Stimulated activated CD4-positive, alpha-beta T cell treated with anti-CD3 and anti-CD28 coated beads, Interleukin-12 subunit alpha, Interleukin-12 subunit beta, amount 100 ng/mL, for 48 hours (primary cell): ENCODE measurements around the gene ABL2.
A peak's percentile ranks its signal among the peaks of the same experiment; 100 is the strongest.
"Not testable (repeated sequence)": the region's sequence is repeated elsewhere in the genome, so short reads cannot be mapped to it uniquely, and the experiment has no call there.

Source experiments
- DNase-seq, 3 donors: peaks; one replicate each; pipeline ENCODE4 v3.0.0-alpha.2; 2020; ENCODE audit warnings: low read depth in 2 of 3, low spot score in 1 of 3

ABL2 gene

DNA sequence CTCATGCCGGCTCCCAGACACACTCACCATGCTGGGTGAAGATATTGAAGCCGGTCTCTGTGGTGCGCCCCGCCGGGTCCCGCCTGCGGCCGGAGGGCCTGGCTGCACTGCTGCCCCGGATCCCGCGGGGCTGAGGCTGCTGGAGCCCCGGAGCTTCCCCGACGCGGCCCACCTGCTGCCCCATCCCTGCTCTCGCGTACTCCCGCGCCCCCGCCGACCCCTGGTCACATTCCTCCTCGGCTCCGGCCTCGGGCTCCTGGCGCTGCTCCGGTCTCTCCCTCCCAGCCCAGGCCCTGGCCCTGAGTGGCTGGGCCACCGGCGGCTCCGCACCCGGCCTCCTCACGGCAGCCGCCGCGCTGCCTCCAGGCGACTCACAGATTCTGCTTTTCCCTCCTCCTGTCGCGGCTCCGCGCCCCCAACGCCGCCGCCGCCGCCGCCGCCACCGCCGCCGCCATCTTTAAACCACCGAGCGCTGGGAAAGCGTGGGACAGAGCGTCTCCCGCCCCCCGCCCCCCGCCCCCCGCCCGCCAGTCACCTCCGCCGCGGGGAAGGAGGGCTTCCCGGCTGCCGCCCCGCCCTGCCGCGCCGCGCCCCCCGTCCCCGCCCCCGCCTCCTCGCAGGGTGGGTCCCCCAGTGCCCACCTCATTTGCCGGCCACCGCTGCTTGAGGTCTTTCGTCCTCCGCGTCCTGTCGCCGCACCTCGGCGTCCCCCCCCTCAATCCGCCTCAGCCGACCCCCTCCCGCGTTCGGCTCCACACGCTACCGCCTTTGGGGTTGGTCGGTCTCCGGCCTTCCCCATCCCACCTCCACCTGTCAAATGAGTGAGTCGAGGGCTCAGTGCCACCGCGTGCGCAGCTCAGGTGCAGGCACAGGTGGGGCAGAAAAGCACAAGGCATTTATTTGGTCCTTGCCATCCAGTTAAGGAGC, at the start of gene ABL2:
Gene ABL2 (minus strand): TSS at position 464 of the 927 bp plus-strand sequence. CDS start 280 bp downstream, at position 184.
- DNase-seq: peak; percentile 10 to 30 (median 17)

DNA sequence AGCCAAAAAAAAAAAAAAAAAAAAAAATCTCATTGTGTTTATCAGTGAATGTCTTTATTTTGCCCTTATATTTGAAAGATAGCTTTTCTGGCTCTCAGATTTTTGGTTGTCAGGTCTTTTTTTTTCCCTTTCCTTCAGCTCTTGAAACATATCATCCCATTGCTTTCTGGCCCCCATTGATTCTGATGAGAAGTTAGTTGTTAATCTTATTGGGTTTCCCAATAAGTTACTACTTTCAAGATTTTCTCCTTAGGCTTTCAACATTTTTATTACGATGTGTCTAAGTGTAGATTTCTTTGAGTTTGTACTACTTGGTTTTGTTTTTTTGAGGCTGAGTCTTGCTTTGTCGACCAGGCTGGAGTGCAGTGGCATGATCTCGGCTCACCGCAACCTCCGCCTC, 49.4 kb upstream of the ABL2 start:
- no peak for DNase-seq

DNA sequence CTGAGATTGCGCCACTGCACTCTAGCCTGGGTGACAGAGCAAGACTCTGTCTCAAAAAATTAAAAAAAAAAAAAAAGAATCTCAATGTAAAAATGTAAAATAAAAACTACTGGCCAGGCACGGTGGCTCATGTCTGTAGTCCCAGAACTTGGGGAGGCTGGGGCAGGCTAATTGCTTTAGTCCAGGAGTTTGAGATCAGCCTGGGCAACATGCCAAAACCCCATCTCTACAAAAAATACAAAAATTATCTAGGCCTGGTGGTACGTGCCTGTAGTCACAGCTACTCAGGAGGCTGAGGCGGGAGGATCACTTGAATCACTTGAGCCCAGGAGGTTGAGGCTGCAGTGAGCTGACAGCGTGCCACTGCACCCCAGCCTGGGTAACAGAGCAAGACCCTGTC, 44.9 kb upstream of the ABL2 start:
- DNase-seq: not testable (repeated sequence)

DNA sequence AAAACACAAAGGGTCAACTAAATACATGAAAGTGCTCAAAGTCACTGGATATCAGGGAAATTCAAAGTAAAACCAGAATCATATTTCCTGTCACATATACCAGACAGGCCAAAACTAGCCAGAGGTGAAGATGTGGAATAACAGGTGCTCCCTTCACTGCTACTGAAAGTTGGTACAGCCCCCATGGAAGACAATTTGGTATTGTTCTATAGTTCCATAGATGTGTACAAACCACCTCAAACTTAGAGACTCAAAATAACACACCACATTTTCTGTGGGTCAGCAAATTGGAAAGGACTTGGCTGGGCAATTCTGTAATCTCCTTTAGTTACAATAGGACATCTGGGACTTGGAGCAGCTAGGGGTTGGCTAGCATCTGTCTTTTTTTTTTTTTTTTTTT, 39.6 kb upstream of the ABL2 start:
- no peak for DNase-seq

DNA sequence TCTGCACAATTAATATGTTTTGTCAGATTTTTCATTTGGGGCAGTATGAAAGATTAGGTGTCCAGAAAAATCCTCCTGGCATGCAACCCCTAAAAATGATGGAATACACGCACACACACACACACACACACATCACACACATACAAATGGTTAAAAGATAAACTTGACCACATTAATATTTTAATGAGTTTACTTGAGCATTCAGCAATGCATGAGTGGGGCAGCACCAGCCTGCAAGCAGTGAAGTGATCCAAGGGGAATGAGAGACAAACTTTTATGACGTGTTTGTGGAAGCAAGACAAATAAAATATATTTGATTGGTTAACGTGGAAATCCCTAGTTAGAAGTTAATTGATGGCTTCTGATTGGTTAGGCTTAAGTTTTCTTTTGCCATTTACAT, 35.0 kb upstream of the ABL2 start:
- DNase-seq: no peak

DNA sequence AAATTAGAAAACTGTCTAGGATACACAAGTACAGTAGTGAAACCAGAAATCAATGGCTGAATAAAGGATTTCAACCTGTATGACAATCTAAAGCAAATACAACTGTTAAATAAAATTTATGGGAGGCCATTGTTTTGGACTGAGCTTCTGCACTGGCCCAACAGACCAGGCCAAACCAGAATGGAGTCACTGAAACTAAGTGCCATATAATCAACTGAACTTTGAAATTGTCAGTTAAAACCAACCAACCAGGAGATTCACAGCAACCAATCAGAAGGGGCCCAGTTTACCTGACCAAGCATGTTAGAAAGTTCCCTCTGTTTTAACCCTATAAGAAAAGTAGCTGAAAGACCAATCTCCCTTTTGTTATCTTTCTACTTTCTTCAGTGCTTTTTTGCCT, 33.6 kb upstream of the ABL2 start:
- no peak for DNase-seq

DNA sequence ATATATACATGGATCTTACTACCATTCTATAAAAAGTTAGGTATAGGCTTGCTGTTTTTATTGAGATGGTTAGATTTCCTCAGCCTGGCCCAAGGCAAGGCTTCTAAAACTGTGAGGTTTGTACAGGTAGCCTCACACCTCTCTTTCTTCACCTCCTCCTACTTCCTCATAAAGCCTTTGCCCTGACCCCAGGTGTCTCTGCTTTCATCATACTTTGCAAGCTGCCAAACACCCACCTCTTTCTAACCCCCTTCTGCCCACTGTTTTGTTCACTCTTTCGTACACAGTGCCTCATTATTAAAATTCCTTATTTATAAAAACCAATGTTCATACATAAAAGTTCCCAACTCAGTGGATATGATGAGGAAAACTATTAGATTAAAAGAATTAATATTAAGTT, 32.7 kb upstream of the ABL2 start:
- DNase-seq: no peak

DNA sequence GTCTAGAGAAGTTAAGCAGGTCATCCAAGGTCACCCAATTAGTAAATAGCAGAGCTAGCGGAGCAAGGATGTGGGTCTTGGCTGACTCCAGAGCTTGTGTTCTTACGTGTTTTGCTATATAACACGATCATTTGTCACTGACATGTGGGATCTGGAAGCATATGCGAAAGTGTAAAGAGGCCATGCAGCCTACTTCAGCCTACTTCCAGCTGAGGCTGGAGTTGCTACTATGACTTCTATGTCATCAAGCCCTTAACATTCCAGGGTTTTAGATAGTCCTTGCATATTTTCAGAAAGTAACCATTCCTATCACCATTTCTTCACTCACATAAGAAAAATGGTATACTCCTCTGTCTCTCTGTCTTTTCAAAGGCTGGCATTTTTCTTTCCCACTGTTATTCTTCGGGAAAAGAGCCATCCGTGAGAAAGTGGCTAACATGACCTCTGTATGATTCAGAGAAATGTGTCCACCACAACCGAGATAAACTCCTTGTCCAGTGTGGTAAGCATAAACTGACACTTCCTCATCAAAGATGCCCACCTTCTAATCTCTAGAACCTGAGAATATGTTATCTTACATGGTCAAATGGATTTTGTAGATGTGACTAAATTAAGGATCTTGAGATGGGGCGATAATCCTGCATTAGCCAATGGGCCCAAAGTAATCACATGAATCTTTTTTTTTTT, 24.0 kb upstream of the ABL2 start:
- DNase-seq: no peak

DNA sequence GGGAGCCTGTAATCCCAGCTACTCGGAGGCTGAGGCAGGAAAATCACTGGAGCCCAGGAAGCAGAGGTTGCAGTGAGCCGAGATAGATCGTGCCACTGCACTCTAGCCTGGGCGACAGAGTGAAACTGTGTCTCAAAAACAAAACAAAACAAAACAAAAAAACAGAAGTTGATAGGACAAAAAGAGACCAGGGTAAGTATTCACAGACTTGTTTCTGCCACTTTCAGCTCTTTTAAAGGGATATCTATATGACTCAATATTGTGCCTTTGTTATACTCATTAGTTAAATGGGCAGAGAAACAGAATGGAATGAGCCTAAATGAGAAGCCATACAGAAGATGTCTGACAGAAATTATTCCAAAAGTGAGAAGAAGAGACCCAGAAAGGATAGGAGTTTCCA, 23.1 kb upstream of the ABL2 start:
- DNase-seq: no peak

DNA sequence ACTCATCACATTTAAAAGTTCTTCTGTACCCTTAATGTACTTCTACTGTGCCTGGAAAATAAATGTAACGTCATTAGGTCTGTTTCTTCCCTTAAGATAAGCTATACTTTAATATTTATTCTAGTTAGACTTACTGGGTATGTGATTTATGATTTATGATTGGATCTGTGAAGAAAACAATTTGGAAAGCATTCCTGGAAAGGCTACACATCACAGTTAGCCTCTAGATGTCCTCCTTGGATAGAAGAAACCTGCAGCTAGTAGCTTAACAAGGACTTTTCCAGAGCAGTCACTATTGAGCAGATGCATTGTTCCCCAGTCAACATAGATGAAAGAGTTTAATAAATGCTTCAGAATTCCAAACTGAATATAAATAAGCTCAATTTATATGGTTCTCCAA, 22.2 kb upstream of the ABL2 start:
- DNase-seq: no peak

DNA sequence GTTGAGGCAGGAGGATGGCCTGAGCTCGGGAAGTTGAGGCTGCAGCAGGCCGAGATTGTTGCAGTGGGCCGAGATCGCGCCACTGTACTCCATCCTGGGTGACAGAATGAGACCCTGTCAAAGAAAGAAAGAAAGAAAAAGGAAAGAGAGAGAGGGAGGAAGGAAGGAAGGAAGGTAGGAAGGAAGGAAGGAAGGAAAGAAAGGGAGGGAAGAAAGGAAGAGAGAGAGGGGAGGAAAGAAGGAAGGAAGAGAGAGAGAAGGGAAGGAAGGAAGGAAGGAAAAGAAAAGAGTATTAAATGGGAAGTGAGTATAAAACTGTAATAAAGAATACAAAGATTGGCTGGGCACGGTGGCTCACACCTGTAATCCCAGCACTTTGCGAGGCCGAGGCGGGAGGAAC, 18.4 kb upstream of the ABL2 start:
- DNase-seq: no peak

DNA sequence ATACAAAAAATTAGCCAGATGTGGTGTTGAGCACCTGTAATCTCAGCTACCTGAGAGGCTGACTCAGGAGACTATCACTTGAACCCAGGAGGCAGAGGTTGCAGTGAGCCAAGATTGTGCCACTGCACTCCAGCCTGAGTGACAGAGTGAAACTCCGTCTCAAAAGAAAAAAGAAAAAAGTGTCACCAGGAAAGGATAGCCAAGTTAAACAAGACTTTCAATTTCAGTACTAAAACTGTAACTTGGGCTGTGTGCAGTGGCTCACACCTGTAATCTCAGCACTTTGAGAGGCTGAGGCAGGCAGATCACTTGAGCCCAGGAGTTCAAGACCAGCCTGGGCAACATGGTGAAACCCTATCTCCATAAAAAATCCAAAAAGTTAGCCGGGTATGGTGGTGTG, 15.9 kb upstream of the ABL2 start:
- DNase-seq: not testable (repeated sequence)

DNA sequence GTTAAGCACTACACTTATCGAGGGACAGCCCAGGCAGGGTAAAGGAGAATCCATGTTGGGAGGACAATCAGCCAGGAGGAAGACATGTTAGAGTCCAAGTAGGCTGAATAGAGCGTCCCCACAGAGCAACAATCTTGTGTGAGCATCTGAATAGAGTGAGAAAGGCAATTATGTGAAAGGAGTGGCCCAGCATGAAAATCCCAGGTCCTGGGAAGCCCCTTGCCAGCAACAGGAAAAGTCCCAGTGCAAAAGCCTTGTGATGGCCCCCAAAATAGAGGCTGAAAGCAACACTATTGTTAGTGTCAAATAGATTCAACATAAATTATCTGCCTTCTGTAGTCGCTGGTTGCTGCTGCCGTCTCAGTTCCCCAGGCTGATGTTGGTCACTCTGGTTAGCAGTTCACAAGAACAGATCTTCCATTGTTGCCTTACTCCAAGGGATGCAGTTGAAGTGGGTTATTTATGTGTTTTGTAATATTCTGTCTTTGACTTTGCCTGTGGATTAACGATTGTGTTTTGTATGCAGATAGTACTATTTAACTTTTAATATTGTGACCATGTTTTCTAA, 12.1 kb upstream of the ABL2 start:
- no peak for DNase-seq

DNA sequence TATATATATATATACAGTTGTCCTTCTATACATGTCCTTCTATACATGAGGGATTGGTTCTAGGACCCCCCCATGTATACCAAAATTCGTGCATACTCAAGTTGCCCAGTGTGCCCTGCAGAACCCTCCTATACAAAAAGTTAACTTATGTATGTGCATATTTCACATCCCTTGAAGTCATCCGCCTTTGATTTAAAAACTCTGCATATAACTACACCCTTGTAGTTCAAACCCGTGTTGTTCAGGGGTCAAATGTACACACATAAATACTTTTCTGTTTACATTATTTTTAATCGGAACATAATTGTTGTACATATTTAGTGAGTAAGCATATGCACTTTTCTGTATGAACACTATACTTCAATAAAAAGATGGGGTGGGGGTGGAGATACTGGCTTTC, 7.7 kb upstream of the ABL2 start:
- no peak for DNase-seq

DNA sequence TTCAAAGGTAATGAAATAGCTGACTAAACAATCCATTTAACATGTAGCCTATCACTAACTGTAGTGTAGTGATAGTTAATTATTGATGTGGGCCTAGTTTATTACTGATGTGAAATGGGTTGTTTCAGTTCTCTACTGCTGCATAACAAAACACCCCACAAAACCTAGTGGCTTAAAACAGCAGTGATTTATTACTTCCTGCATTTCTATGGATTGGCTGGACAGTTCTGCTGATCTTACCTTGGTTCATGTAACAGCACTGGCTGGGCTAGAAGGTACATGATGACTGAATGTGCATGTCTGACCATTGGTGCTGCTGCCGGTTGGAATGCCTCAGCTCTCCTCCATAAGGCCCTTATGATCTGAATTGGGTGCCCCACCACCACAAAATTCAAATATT, 5.4 kb upstream of the ABL2 start:
- no peak for DNase-seq

DNA sequence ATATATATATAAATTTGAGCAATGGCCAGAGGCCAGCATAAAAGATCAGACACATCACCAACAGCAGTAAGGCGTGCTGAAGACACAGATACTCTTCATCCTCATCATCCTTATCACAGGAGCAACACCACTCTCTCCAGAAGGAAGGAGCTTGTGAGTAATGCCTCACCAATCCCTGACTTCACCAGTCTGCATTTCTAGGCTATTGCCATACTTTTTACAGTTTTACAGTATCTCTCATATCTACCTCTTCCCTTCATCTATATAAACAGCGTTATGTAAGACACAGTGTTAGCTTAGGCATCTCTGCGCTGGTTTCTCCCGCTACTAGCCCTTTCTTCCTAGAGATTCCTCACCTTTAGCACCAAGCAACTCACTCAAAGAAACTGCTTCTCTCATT, 2.4 kb upstream of the ABL2 start:
- DNase-seq: no peak

DNA sequence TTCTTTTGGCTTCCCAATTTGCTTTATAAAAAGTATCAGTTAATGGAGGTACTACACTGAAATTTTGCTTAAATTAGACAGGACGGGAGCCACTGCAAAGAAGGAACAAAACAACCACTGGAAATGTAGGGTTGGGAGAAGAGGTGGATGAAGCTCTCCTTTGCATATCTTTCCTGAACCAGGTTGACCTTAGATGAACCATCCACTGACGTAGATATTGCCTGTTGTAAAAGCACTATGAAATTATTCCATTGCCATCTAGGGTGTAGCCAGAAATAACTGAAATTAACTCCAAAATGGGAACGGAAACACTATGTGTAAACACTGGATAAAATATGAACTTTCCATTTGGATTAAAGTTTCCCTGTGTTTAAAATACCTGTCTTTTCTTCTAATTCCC, 1.2 kb upstream of the ABL2 start:
- DNase-seq: no peak

DNA sequence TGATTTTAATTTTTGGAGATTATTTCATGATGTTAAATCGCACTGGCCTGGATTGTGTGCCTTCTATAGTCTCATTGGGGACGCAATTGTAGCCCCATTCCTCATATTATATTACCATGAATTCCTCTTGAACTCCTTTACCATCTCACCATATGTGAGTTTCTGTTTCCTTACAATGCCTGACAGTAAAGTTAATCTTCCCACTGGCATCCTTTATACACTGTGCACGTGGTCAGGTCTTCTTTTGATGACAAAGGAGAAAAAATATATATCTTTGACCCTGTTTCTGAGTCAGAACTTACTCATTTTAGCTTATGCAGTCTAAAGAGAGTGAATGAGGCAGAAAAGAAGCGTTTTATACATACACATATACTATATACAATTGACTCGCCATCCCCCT, 774 bp upstream of the ABL2 start:
- DNase-seq: peak in 1 of 3 donors; percentile 16

DNA sequence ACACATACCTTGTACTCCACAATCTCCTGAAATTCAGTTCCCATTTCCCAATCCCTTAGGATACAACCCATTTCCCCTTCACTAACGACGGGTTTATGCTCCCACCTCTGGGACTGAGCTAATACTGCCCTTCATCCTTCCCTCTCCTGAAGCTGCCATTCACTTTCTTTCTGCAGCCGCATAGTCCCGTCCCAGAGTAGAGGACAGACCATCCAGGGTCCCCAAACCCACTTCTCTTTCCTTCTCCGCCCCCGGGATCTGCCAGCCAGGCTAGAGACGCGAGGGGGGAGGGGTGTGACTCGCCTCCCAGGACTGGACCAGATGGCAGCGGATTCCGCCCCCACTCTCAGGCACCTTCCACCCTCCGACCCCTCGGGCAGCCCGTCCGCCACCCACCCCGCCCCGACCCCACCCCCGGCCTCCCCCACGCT, 679 bp downstream of the ABL2 start:
- DNase-seq: peak; percentile 15 to 36 (median 16)

DNA sequence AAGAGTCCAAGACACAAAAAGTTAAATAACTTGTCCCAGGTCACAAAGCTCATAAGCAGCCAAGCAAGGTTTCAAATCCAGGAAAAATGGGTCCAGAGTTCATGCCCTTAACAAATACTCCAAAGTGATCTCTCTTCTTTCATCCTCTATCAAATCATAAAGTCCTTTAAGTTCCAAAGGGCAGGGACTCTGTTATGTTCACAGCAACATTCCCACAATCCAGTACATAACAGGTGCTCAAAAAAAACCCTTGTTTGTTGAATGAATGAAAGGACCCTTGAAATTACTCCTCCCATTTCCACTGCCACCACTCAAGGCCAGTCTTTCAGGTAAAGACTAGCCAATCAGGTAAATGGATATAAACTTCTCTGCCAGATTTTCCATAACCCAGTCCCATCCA, 2.7 kb downstream of the ABL2 start:
- no peak for DNase-seq

DNA sequence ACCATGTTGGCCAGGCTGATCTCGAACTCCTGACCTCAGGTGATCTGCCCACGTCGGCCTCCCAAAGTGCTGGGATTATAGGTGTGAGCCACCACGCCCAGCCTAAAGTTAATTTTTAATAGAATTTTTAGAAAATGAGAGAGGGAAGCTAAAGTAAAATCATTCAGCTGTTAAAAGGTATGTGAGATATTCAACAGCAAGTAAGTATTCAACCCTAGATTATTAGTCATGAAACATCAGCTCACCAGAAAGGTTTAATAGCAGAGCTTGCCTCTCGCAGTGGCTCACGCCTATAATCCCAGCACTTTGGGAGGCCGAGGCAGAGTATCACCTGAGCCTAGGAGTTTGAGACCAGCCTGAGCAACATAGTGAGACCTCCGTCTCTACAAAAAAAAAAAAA, 5.0 kb downstream of the ABL2 start:
- DNase-seq: not testable (repeated sequence)

DNA sequence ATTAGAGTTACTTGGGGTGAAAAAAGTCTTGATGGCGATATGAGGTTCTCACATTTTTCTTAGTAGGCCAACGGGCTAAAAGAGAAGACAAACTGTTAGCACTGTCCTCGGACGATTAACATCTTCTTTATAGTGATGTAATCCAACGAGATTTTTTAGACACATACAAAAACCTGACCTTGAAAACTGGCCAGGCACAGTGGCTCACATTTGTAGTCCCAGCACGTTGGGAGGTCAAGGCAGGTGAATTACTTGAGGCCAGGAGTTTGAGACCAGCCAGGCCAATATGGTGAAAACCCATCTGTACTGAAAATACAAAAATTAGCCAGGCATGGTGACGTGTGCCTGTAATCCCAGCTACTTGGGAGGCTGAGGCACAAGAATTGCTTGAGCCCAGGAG, 8.4 kb downstream of the ABL2 start:
- not testable (repeated sequence) for DNase-seq
